ENCODE results near the gene LDHA.

LDHA gene

DNA sequence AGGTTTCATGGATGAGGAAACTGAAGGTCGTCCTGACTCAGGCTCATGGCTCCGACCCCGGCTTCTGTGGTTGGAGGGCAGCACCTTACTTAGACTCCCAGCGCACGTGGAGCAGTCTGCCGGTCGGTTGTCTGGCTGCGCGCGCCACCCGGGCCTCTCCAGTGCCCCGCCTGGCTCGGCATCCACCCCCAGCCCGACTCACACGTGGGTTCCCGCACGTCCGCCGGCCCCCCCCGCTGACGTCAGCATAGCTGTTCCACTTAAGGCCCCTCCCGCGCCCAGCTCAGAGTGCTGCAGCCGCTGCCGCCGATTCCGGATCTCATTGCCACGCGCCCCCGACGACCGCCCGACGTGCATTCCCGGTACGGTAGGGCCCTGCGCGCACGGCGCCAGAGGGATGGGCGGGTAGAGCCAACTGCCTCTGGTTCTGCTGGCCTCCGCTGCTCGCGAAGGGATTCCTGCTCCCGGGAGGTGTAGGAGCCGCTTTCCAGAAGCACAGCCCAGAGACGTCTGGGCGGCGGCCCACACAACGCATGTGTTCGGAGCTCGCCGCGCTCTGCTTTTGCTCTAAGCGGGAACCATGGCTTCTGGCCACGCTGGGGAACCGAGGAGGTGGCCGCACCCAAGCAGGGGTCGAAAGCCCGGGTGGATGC lies at the start of gene LDHA:
Gene LDHA, plus strand, starts transcription at position 289 of the 653 bp plus-strand sequence. CDS start 2,280 bp downstream, outside the sequence.
- DNase-seq, result peak; percentile 92

DNA sequence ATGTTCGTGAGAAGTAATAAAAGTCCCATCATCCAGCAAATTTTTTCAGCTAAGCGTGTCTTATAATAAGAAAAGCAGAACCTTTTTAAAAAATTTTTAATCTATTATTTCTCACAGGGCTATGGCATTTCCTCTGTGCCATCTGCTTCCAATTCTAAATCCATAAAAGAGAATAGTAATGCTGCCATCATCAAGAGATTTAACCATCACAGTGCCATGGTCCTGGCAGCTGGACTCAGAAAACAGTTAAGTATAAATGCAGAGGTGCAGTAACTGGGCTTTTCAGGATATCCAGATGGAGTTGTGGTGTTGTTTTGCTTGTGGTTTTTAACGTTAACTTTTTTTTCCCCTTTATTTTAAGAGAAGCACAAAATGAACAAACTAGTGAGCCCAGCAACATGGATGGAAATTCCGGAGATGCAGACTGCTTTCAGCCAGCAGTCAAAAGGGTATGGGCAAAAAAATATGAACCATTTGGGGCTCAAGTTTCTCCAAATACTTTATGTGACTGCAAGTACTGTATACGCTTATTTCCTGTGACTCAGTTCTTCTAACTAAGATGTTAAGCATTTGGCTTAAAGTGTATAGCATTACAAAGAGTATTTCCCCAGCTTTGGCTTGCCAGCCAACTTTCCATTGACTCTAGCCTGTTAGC lies 46.8 kb upstream of the LDHA start:
- DNase-seq, result no peak

DNA sequence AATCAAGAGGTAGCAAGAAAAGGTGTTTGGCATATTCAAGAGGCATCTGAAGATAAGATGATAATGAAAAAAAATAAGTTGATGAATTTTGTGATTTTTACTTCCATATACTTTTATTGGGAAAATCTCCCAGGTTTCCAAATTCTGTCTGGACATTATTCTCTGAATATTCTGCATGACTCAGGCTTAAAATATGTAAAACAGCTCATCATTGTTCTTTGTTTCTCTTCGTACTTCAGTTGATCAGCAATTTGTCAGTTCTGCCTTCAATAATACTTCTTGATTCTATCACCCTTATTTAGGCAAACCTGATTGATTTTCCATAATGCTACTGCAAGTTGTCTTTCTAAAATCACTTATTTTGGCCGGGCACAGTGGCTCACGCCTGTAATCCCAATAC lies 41.8 kb upstream of the LDHA start:
- DNase-seq, result no peak

DNA sequence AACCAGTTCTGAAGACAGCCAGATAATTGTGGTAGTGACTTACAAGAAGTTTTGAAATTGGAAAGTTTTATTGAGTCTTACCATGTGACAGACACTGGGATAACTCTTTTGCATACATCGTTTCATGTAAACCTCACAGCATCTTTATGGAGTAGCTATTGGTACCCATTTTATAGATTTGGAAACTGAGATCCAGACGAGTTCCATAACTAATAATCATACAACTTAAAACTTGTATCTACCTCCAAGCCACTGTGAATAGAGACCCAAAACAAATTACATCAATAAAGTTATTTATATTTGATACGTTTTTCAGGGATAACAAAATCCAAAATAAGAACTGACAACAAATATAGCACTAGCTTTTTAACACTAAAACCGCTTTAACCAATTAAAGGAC lies 35.7 kb upstream of the LDHA start:
- no peak for DNase-seq

DNA sequence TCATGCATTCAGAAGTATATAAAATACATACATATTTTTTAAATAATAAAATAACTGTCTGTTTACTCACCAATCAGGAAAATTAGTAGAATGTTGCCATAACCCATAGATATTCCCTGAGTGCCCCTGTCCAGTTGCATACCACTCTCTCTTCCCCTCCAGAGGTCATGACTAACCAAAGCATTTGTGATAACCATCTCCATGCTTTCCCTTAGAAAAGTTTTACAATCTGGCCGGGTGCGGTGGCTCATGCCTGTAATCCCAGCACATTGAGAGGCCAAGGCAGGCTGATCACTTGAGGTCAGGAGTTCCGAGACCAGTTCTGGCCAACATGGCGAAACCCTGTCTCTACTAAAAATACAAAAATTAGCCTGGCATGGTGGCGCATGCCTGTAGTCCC lies 33.2 kb upstream of the LDHA start:
- no peak for DNase-seq

DNA sequence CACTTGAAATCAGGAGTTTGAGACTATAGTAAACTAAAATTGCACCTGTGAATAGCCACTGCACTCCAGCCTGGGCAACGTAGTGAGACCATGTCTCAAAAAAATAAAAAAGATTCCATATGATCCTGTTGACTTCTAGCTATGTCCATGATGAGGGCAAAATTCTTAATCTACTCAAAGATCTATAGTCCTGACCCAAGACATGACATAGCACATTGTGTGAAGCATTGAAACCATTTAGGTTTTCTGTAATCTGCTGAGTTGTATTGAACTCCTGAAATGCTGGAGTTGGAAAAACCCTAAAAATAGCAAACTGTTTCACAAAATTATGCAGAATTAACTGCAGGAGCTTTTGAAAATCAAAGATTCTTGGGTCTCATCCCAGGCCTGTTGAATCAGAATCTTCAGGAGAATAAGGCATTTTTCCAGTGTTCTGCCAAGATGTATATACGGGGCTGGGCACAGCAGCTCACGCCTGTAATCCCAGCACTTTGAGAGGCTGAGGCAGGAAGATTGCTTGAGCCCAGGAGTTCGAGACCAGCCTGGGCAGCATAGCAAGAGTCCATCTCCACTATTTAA lies 29.8 kb upstream of the LDHA start:
- DNase-seq, result no peak

DNA sequence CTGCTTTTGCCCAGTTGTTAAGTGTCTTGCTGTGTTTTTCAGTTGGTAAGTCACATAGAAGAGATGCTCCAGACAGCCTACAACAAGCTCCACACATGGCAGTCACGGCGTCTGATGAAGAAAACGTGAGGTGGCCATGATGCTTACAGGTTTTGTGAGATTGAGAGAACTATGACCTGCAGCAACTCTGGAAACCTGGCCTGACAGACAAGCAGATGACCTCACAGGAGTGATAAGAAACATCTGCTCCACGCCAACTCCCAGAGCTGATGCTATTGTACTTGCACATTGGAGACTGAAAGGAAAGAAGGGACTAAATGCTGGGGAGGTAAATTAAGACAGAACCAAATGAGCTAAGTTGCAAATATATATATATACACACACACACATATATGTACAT lies 28.6 kb upstream of the LDHA start:
- DNase-seq, result no peak

DNA sequence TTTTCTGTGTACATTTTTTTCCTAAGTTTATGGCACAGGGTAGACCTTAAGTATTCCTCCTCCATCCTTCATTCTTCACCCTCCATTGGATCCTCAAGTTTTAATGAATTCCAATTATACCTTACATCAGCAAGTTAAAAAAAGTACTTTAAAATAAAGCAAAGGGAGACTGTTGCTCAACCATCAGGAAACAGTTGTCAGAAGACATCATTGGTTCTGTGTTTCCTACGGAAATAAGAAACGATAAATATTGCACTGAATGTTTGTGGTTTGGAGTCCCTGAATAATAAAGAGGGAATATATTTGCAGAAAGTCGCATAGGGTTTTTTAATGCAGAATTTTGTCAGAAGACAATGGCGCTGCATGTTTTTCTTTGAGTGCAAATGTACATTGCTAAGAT lies 28.1 kb upstream of the LDHA start:
- no peak for DNase-seq

DNA sequence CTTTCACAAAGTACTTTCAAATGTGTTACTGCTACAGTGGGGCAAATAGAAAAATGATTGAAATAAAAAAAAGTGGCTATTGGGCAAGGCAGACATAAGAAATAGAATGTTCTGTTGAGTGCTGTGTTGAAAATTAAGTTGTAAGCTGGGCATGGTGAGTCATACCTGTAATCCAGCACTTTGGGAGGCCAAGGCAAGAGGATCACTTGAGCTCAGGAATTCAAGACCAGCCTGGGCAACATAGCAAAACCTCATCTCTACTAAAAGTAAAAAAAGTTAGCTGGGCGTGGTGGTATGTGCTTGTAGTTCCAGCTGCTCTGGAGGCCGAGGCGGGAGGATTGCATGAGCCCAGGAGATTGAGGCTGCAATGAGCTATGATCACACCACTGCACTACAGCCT lies 26.9 kb upstream of the LDHA start:
- no peak for DNase-seq

DNA sequence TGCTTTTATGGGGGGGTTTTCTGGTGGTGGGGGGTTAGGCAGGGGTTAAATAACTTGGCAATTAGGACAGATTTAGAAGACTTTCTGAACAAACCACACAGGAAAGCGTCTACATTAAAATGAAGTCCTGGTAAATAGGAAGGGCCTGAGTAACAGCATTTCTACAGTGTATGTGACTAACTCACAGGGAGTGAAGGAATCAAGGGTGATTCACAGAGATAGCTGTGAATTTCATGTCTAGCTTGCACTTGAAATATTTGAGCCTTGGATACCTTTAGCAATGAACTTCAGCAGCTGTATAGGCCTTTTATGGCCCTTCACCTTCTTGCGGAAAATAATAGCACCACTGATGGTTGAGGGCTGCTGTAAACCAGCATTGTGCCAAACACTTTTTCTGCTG lies 26.1 kb upstream of the LDHA start:
- DNase-seq, result no peak

DNA sequence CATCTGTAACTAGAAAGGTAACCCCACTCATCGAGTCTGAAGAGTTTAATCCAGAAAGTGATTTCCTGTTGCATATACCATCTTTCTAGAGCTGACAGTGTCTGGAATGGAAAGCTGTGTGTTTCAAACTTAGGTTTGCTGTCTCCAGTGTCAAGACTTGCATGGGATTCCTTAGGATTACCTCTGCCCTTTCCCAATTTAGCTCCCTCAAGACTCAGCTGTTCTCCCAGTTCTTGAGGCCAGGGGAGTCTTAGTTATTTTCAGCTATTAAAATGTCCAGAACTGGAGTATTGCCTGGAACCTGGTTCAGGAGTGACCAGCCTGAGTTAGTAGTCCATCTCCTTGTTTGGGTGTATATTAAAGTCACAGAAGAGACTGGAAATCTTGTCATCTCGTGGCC lies 25.0 kb upstream of the LDHA start:
- no peak for DNase-seq

DNA sequence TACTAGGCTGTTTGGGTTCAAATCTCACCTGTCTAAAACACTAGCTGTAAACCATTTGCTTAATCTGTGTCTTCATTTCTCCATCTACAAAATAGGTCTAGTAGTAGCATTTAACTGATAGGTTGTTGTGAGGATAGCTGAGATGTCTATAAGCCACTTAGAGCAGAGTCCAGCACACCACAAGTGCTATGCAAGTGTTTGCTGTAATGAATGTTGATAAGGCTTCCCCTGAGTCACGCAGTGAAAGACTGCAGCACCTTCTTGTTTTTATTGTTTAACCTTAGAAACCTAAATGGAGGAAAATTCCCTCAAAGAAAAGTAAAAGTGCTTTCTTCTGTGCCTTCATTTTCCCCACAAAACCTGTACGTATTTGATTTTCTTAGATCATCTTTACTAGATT lies 23.1 kb upstream of the LDHA start:
- no peak for DNase-seq

DNA sequence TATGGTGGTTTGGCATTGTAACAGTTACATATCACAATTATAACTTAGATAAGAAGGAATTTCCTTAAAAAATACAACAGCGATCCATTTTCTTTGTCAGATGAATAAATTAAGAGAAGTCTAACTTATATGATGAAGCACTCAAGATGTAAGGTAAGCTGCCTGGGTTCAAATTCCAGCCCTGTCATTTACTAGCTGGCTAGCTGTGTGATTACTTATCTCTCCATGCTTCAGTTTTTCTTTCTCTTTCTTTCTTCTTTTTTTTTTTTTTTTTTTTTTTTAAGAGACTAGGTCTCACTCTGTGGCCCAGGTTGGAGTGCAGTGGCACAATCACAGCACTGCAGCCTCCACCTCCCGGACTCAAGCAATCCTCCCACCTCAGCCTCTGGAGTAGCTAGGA lies 22.2 kb upstream of the LDHA start:
- no peak for DNase-seq

DNA sequence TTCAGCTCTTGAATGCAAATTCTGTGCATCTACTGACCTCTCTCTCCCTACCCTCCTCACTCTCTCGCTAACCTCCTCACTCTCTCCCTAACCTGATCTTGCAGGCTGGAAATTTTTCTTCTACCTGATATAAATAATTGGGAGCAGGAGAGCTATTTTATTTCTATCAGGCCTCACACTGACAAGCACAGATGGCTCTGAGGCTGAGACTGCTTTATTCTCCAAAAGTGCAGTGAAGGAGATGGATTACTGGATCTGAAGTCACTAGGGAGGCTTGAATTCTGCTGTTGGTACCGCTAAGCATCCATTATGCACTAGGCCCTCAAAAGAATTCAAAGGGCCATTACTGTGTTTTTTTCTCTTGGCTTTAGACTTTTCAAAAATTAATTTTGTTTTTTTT lies 19.4 kb upstream of the LDHA start:
- DNase-seq, result no peak

DNA sequence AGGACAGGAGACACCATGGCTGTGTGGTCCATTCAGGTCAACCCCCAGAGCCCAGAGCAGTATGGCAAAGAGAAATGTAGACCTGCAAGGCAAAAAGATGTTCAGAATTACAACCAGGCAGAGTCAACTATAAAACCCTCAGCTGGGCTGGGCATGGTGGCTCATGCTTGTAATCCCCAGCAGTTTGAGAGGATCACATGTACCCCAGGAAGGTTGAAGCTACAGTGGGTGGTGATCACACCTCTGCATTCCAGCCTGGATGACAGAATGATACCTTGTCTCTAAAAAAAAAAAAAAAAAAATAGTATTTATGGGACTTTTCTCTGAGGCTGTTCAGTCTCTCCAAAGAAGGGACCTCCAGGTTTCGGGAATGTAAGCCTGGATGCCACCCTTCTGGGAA lies 18.4 kb upstream of the LDHA start:
- no peak for DNase-seq

DNA sequence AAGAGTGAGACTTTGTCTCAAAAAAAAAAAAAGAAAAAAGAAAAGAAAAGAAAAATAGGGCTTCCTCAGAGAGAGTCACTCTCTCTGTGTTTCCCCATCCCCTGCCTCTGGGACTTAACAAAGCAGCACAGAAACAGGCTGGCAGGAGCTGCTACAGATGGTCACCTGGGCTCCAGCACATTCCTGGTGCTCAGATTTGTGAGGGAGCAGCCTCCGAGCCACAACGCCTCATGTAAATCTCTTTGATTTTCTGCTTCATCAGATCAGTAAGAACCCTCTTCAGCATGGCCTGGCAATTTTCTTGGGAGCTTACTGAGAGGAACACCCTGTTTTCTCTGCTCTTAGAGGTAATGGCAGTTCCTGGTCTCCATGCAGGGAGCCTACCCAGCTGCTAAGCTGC lies 15.2 kb upstream of the LDHA start:
- DNase-seq, result no peak

DNA sequence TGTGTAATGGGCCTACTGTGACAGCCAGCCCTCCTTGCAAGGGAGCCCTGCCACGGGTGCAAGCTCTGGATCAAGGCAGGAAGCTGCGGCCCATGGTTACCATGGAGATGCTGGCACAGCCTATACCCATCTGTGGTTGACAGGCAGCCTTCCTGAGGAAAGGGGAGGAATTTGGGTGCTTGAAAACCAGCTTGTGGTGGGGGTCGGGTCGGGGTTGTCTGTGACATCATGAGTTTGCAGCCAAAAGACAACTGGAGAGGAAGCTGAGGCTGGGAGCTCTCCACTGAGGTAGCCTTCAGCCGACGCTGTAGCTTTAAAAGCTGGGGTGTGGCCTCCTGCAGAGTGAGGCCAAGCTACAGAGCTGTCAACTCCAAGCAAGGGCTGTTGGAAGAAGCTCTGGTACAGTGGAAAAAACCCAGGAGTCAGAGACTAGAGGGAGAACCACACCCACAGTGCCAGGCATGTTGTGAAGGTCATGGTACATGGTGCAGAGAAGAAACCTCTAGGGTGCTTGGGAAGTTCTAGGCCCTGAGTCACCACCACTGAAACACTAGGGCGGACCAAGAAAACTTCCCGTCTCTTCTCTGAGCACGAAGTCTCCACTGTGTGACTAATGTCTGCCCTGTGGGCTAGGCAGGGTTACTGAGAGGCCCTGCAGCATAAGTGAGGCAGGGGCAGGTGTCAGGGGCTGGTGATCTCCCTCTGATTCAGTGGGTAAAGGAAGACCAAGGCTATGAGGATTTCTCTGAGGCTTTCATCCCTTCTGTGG lies 10.8 kb upstream of the LDHA start:
- DNase-seq, result peak; percentile 75

DNA sequence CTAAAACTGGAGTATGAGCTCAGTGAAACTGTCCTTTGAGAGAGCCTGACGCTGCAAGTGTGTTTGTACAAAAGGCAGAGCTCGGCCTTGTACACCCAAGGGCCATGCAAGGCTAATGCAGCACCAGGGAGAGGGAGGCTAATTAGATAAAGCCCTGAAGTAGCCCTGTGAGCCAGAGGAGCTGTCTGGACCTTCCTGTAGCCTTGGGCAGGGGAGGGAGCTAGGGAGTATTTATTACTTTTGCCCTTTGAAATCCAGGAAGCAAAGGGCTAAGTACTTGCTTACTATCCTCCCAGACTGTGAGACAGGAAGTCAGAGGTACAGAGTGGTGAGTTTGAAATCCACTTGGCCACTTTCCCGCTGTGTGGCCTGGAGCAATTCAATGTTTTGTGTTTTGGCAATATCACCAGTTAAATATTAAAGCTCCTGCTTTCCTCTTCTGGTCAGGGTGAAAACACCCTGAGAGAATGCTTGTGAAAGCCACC lies 10.2 kb upstream of the LDHA start:
- DNase-seq, result no peak

DNA sequence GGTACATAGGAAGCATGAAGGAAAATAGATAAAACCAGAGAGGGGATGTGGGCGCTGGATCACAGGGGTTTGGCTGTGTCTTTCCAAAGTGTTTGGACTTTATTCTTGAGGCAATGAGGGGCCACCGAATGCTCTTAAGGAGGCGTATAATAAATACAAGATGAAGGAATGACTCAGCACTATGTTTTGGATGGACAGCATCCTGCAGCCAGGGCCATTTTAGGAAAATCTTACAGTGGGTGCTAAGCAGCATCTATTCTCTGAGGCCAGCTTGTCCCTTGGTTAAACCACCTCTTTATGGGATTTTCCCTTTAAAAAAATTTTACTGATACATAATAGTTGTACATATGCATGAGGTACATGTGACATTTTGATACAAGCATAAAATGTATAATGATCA lies 4.3 kb upstream of the LDHA start:
- DNase-seq, result no peak

DNA sequence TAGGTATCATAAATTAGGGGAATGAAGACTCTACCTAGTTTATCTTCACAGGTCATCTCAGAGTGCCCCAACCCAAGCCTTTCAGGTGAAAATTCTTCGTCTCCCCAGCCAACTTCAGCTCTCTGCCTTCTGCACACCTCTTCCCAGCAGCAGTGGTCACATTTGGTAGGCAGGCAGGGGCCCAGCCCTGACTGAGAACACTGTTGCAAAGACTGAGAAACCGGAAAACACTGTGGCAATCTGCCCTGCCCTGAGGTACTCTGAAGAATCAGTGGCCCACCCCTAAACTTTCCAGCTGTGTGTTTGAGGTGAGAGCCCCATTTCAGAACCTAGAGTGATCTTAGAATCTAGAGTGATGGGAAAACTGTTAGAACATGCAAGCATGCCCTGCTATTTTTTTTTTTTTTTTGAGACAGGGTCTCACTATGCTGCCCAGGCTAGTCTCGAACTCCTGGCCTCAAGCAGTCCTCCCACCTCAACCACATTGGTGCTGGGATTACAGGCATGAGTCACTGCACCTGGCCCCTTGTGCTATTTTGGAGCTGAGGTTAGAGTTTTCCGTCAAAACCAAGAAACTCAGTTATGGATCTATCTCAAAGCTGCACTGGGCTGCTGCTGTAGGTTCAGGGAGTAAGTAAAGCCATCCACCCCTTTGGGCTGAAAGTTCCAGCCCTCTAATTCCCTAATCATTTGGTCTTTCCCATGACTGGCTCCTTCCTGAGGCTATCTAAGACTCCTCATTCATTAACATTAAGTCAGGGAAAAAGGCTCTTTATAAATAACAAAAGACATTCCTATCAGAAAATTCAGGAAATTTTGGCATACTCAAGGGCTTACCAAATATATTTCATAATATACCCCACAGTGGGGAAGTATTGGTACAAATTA lies 1.7 kb upstream of the LDHA start:
- no peak for DNase-seq

DNA sequence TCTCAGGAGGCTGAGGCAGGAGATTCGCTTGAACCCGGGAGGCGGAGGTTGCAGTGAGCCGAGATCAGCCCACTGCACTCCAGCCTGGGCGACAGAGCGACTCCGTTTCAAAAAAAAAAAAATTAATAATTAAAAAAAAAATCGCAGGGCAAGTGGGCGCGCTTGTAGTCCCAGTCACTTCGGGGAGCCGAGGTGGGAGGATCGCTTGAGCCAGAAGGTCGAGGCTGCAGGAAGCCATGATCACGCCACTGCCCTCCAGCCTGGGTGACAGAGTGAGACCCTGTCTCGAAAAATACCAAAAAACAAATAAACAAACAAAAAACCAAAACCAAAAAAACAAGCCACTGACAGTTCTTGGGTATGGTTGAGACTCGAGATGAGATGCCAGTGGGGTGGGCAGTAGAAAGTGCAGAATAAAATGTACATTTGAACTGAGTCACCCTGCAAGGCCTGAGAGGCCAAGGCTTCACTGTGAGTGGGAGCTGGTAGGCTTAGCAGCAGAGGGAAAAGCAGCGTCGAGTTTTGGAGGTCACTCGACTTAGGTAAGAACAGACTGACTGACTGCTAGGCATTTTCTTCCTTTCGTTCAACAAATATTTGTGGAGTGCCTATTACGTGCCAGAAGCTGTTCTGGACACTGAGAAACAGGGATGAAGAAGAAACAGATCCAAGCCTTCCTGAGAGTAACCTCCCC lies 635 bp upstream of the LDHA start:
- DNase-seq, result no peak

Data from KG1 (cell line).